UCSD-AML1 (cell line): ENCODE measurements around the gene ATP6V1C2.

Experiments used
- DNase-seq: peaks from one replicate; lab custom pipeline; 2025; ENCODE audit not compliant: unreplicated experiment; lab: John Stamatoyannopoulos, UW

ATP6V1C2 gene

GRCh38 chr2:10722252-10722825 is 909 bp downstream of the ATP6V1C2 start:
- no peak for DNase-seq

DNA sequence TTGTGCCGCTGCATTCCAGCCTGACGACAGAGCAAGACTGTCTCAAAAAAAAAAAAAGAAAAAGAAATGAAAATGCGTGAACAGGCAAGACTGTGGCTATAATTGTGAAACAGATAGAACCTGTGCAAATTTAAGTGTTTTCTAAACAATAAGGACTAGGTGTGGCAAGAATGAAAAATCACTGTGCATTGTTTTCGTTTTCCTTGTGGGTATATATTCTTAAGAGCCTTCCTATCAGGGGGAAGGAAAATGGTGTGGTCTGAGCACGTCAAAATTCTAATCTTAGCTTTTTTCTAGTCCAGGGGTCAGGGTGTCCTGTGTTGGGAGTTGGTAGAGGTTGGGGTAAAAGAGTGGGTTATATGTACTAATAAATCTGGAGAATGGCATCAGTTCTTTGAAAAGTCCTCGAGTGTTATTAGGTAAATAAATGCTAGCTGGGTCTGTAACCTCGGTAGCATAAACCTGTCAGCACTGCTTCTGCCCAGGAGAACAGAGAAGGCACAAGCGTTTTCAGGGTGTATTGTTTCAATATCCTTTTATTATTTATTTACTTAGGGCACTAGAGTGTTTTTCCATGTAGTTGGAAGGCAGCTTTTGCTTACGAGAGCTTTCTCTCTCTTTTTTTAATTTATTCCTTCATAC is 11.6 kb downstream of the ATP6V1C2 start:
- DNase-seq: no peak

- DNase-seq: no peak
Observed at GRCh38 chr2:10733566-10733925, 12.1 kb downstream of the ATP6V1C2 start.

GRCh38 chr2:10733980-10734379 is 12.6 kb downstream of the ATP6V1C2 start:
- no peak for DNase-seq

- DNase-seq: no peak
Observed at GRCh38 chr2:10738192-10738591, 16.8 kb downstream of the ATP6V1C2 start.

DNA sequence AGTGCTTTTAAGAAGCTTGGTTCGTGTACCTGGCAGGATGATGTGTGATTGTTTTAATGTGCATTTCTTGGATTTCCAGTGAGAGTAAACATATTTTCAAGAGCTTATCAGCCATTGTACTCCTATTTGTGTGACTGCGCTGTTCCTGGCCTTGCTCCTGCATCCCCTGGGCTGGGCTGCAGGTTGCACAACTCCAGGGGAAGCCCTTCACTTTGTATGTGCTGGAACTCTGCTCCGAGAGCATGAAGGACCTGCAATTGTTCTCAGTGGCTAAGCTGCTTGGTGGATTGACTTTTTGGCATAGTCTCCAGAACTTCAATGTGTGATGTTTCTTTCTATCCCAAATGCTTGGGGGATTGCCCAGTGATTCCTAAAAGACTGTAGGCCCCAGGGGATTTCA is 18.8 kb downstream of the ATP6V1C2 start:
- DNase-seq: no peak

DNA sequence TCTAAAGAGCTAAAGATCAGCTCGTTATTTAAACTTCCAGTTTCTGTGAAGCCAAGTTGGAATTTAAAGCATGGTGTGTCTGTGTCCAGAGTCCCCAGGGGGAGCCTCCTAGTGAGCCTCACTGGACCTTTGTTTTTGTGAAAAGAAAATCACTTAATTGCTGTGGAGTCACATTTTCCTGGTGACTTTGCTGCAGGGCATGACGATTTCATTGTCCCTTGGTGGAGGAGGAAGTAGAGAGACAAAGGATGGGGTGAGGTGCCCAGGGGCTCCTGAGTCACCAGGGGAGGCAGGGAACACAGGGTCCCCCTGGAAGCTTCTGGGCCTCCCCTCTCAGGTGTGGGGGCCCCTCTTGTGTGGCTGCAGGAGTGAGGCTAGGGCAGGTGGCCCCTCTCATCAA is 19.7 kb downstream of the ATP6V1C2 start:
- no peak for DNase-seq

DNA sequence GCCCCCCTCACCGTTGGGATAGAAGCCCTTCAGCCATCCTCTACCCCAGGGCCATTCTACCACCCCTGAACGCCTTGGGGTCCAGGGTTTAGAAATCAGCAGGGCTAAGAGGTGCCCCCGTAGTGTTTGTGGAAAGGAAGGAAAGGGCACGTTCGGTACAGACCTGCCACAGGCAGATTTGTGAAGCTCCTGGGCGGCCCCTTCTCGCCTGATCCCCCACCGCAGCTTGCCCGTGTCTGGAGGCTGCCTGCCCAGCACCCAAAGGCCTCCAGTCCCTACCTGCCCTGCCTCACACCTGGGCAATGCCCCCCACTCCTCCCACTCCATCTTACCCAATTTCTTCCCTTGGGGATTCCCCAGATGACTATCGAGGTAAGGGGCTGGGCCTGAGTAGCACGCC is 21.2 kb downstream of the ATP6V1C2 start:
- DNase-seq: no peak

GRCh38 chr2:10750610-10751009 is 29.2 kb downstream of the ATP6V1C2 start:
- no peak for DNase-seq

GRCh38 chr2:10752236-10752635 is 30.8 kb downstream of the ATP6V1C2 start:
- no peak for DNase-seq

GRCh38 chr2:10753156-10753555 is 31.7 kb downstream of the ATP6V1C2 start:
- DNase-seq: no peak

DNA sequence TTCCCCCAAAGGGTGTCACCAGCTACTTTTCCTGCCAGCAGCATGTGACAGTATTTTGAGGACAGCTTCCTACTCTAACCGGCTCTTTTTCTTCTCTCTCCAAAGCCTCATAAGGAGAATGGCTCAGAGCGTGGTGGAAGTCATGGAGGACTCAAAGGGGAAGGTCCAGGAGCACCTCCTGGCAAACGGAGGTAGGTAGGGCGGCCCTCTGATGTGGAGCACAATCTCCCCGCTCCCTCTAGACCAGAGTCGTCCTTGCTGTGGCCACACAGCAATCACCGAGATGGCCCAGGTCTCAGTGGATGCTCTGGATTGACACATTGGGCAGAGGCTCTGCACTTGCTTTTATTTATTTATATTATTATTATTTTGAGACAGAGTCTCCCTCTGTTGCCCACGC is 32.4 kb downstream of the ATP6V1C2 start:
- no peak for DNase-seq

GRCh38 chr2:10755621-10756020 is 34.2 kb downstream of the ATP6V1C2 start:
- no peak for DNase-seq

GRCh38 chr2:10757814-10758286 is 36.4 kb downstream of the ATP6V1C2 start:
- no peak for DNase-seq

DNA sequence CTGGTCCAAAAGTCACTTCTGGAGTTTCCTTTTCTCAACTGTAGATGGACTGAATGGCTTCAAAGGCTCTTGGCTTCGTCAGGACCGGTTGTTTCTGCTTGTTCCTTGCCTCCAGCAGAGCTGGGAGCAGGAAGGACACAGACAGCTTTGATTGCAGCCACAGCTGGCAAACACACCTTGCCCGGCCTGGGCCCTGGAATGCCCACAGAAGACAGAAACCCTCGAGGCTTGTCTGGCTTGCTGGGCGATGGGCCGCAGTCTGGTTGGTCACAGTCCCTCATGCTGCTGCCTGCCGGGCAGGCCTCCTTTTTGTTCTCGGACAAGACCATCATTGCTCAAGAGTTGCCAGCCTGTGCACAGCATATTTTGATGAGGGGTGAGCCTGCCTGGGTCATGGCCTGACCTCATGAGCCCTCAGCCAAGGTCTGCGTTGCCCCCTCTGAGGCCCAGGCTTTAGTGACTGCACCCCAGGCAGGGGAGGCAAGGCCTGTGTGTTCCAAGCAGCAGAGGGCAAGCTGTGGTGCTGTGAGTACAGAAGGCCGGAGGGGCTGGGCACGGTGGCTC is 37.8 kb downstream of the ATP6V1C2 start:
- DNase-seq: no peak

GRCh38 chr2:10760794-10761504 is 39.5 kb downstream of the ATP6V1C2 start:
- DNase-seq: no peak

GRCh38 chr2:10761591-10761990 is 40.2 kb downstream of the ATP6V1C2 start:
- no peak for DNase-seq

- no peak for DNase-seq
Observed at GRCh38 chr2:10762651-10763460, 41.4 kb downstream of the ATP6V1C2 start.

- no peak for DNase-seq
Observed at GRCh38 chr2:10763461-10763800, 42.0 kb downstream of the ATP6V1C2 start.

DNA sequence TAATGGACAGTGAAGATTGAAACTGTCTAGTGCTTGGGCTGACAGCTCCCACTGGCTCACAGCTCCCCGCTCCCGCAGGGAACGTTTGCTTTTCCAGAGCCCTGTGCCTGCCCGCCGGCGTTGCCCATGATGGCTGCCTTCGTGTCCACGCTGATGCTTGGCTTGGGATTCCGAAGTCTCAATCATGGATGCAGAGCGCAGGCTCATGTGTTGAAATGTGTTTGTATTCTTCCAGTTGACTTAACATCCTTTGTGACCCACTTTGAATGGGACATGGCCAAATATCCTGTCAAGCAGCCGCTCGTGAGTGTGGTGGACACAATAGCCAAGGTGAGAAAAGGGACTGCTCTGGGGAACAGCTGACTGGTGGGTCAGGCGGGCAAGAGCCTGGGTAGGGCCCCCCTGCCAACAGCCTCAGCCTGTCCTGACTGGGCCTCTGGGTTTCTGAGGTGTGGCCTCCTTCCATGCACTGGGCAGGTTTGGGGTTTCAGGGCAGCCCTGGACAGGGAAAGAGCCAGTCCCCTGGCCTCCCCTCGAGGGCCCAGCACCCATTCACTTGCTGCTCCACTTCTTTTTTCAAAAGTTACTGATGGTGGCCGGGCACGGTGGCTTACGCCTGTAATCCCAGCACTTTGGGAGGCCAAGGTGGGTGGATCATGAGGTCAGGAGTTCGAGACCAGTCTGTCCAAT is 42.8 kb downstream of the ATP6V1C2 start:
- no peak for DNase-seq

DNA sequence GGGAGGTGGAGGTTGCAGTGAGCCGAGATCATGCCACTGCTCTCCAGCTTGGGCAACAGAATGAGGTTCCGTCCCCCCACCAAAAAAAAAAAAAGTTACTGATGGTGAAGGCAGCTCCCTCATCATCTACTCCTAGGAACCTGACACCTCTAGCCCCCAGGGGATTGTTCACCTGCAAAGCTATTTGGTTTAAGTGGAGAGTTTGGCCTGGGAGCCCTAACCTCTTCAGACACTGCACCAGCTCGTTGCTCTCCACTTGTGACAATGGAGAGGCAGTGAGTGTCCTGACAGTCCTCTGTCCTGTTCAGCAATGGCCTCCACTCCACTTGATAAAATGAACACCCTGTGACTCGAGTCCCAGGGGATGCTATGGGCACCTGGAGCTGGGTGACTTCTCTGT is 43.5 kb downstream of the ATP6V1C2 start:
- DNase-seq: no peak
